ENCODE results near the gene BCL10.

- TF ChIP-seq, protein P1, sequence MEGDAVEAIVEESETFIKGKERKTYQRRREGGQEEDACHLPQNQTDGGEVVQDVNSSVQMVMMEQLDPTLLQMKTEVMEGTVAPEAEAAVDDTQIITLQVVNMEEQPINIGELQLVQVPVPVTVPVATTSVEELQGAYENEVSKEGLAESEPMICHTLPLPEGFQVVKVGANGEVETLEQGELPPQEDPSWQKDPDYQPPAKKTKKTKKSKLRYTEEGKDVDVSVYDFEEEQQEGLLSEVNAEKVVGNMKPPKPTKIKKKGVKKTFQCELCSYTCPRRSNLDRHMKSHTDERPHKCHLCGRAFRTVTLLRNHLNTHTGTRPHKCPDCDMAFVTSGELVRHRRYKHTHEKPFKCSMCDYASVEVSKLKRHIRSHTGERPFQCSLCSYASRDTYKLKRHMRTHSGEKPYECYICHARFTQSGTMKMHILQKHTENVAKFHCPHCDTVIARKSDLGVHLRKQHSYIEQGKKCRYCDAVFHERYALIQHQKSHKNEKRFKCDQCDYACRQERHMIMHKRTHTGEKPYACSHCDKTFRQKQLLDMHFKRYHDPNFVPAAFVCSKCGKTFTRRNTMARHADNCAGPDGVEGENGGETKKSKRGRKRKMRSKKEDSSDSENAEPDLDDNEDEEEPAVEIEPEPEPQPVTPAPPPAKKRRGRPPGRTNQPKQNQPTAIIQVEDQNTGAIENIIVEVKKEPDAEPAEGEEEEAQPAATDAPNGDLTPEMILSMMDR (IDR thresholded peaks at IDR 0.05) = no peak
- TF ChIP-seq POLR2AphosphoS5 (IDR thresholded peaks at IDR 0.05) = no peak
These were observed 1.4 kb downstream of the BCL10 start for GRCh38 chr1:85274969-85275453.

Data from gastroesophageal sphincter (tissue), 3 donors.